Epithelial cell of proximal tubule (primary cell): Measurements from ENCODE around the gene SMC3. TPM values are rescaled to one million over a fixed set of nuclear protein-coding genes. Genes with fewer than 3 reads are reported as not detected.

Experiments used
- DNase-seq: peaks from one replicate; pipeline ENCODE4 v3.0.0-alpha.2; 2011; ENCODE audit warnings: low read depth
- H3K4me3 ChIP-seq: 2 replicates; pipeline ENCODE4 v1.5.1; 2011; ENCODE audit warnings: low read depth, mild to moderate bottlenecking, low read length
- total RNA-seq: library from RNA; depleted of rRNA; stranded (reverse); fragments of >200 nt; gene quantifications from 2 replicates; pipeline ENCODE4 v1.2.3, GENCODE V29; 2015
- TF ChIP-seq, protein P1 (sequence below): conservative IDR thresholded peaks from 2 replicates; pipeline ENCODE4 v1.5.1; 2012; ENCODE audit warnings: low read depth, mild to moderate bottlenecking, low read length

SMC3 gene
- total RNA-seq, 1 donor from 2014 or later = 43.1 TPM

DNA sequence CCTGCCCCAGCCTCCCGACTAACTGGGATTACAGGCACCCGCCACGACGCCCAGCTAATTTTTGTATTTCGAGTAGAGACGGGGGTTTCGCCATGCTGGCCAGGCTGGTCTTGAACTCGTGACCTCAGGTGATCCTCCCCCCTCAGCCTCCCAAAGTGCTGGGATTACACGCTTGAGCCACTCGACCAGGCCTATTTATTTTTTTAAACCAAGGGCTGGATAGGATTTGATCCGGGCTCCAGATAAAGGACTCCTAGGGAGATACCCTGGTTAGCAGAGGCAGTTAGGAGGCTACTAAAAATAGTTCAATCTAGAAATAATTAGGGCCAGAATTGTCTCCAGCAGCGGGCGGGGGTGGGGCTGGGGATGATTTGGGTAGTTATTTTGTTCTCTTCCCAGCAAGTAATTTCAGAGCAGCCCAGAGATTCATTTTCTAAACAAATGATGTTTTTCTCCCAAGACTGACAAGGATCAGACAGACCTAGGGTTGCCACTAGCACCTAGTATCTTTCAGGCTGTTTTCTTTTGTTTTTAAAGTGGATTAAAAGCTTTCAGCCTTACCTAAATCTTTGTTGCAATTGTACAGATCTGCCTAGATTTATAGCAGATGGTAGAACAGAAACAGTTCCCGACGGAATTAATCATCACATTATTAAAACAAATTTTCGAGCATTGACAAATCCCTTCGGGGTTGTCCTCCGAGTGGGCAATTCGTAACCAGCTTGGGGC, 859 bp upstream of the SMC3 start:
- no peak for DNase-seq
- H3K4me3 ChIP-seq = peak overlapping the region; percentile 89
- TF ChIP-seq, protein P1, sequence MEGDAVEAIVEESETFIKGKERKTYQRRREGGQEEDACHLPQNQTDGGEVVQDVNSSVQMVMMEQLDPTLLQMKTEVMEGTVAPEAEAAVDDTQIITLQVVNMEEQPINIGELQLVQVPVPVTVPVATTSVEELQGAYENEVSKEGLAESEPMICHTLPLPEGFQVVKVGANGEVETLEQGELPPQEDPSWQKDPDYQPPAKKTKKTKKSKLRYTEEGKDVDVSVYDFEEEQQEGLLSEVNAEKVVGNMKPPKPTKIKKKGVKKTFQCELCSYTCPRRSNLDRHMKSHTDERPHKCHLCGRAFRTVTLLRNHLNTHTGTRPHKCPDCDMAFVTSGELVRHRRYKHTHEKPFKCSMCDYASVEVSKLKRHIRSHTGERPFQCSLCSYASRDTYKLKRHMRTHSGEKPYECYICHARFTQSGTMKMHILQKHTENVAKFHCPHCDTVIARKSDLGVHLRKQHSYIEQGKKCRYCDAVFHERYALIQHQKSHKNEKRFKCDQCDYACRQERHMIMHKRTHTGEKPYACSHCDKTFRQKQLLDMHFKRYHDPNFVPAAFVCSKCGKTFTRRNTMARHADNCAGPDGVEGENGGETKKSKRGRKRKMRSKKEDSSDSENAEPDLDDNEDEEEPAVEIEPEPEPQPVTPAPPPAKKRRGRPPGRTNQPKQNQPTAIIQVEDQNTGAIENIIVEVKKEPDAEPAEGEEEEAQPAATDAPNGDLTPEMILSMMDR = no peak

DNA sequence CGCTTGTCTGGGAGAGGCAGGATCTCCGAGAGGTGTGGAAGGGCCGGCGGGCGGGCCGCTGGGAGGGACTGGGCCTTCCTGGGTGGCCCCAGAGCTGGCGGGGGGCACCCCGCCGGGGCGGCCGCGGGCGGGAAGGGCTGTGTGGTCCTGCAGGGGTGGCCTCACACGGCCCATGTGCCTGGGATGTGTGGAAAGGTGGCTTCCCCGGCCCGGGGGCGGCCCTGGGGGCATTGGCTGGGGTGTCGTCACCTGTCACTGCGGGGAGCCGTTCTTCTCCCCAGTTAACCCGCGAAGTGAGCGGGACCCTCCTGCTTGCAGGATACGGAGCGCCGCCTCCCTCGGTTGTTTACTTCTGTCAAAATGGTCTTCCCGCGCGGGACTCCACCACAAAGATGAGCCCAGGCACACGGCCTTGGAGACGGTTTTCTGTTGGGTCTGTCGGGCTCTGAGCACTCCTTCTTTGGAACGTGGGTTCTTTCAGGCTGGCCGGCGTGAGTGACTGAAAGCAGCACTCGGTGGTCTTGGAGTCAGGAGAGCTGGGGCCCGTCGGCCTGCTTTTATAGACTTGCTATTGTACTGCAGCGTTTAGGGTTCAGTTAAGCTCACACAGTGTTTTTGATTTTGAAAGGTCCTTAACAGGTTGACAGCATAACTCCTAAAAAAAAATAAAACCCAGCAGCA, 700 bp downstream of the SMC3 start:
- H3K4me3 ChIP-seq = peak overlapping the region; percentile 89
- DNase-seq = no peak
- TF ChIP-seq, protein P1 = no peak

DNA sequence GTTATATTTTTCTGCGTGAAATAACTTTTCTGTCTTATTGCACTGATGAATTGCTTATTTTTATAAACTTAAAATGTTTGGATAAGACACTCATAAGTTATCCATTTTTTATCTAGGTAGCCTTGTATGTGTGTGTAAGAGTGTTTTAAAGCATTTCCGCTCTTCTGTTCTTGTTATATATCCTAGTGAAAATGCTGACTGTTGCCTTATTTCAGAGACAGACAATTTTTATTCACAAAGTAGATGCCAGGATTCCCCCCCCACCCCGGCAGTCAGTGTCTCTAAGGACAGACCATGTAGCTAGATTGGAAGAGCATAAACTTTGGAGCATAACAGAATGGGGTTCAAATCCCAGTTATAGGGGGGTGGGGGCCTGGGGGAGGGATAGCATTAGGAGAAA, 1.6 kb downstream of the SMC3 start:
- H3K4me3 ChIP-seq = peak overlapping the region; percentile 89
- DNase-seq = no peak
- TF ChIP-seq, protein P1 = no peak

DNA sequence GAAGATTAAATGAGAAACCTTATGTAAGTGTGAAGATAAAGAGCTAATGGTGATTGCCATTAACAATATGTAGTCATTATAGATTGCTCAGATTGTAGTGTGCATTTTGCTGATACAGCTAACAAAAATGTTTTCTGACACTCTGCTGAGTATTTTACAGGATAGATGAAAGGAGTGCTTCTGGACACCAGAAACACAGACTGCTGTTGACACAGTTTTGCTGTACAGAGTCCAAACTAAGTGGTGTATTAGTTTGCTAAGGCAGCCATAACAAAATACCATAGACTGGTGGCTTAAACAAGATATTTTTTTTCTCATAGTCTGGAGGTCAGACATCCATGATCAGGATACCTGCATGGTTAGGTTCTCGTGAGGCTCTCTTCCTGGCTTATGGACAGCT, 2.2 kb downstream of the SMC3 start:
- H3K4me3 ChIP-seq = no peak overlapping the region
- TF ChIP-seq, protein P1 = no peak

DNA sequence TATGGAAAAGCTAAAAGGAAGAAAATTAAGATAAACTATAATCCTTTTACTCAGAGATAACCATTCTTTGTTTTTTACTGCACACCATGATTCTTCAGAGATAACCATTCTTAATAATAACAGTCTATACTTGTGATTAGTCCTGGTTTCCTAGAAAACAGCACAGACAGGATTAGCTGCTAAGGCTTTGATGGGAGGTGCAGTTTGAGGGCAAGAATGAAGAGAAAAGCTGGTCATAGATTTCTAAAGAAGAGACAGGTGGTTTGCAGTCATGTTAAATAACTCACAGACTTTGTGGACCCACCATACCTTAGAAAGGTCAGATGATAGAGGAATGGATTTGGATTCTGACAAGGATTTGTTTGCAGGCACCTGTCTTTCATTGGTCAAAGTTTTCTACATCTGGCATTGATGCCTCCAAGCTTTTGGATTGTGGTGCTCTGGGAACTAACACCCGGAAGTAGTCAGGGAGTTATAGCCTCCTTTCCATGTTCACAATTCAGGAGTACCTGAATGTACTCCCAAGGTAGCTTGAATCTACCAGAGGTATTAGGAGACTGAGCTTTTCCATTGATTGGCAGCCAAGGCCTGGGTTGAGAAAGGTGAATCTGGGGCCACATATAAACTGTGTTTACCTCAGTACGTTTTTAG, 3.7 kb downstream of the SMC3 start:
- H3K4me3 ChIP-seq = no peak overlapping the region
- no peak for DNase-seq
- TF ChIP-seq, protein P1 = no peak

More for the DNA sequence above, 2.2 kb downstream of the SMC3 start:
- no peak for DNase-seq

DNA sequence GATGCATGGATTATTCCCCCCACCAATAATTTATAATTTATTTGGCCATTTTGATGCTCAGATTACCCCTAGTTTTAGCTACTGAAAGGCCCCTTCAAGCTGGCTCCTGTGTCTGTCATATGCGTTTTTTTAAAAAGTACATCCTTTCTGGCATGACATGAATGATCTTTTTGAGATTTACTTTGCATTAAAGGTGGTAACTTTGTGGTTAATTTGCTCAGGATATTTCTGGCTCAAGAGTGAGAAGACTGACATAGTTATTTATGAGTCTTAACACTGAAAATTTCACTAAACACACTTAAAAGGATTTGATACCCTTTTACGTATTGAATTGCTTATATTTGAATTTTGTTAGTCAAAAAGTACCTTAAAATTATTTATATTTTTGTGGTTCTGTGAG, 5.4 kb downstream of the SMC3 start:
- no peak for DNase-seq
- H3K4me3 ChIP-seq = no peak overlapping the region
- TF ChIP-seq, protein P1 = no peak
